NCI-H128 (cell line): ENCODE results near the gene UROS.

Experiments
- DNase-seq: peaks from one replicate; lab custom pipeline; 2025; ENCODE audit not compliant: unreplicated experiment; lab: John Stamatoyannopoulos, UW

The UROS gene

DNA sequence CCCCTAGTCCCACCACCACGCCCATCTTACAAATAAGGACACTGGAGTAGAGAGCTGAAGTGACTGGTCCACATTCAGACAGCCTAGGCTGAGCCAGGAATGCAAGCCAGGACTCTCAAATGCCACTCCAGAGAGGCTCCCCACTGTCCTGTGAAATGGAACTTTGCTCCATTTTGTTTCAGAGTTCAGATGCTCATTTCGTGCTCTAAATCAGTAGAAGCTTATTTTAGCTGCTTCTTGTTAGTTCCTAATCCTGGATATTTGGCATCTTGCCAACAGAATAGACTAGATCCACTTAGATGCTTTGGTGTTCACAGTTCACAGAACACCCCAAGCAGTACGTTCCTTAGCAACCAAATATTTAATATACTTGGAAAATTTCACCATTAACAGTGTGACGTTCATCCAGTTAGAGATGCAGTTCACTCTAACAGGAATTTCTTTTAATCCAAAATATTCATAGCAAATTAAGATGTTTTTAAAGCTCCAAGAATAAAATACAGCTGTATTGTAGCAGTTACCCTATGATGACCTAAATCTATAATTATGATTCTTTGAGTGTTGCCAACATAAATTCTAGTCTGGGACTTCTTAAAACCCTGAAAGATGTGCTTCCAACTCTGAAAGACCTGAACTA is 54.7 kb downstream of the UROS start:
- no peak for DNase-seq

DNA sequence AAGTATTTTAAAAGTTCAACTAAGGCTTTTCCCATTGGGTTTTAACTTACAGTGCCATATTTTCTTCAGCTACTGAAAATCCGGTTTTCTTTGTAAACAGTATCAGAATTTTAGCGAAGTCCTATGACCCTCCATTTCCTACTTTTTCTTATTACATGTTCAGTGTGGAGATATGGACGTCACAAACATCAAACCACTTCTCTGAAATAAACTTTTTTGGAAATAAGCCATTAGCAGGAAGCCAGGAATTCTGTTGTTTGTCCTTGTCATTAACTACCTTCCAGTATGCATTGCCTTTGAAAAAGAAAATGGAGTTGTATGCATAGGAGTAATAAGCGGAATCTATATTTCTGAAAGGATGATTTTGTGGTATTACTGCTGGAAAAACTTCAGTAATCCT is 56.5 kb downstream of the UROS start:
- DNase-seq, result no peak

DNA sequence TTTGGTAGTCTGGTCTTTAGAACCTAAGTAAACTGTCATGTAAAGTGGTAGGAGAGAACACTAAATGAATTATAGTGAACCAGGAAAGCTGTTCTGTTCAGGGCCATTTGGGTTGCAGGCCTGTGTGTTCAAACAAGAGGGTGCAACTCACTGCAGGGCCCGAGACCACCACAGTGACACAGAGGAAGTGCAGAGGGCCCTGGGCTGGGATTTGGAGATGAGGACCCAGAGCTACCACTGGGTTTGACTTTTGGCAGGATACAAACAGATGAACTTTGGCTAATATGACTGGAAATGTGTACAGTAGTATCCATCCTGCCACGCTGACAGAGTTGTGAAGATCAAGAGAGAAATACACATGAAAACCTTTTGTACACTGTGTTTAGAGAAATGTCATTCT is 57.2 kb downstream of the UROS start:
- DNase-seq, result no peak

DNA sequence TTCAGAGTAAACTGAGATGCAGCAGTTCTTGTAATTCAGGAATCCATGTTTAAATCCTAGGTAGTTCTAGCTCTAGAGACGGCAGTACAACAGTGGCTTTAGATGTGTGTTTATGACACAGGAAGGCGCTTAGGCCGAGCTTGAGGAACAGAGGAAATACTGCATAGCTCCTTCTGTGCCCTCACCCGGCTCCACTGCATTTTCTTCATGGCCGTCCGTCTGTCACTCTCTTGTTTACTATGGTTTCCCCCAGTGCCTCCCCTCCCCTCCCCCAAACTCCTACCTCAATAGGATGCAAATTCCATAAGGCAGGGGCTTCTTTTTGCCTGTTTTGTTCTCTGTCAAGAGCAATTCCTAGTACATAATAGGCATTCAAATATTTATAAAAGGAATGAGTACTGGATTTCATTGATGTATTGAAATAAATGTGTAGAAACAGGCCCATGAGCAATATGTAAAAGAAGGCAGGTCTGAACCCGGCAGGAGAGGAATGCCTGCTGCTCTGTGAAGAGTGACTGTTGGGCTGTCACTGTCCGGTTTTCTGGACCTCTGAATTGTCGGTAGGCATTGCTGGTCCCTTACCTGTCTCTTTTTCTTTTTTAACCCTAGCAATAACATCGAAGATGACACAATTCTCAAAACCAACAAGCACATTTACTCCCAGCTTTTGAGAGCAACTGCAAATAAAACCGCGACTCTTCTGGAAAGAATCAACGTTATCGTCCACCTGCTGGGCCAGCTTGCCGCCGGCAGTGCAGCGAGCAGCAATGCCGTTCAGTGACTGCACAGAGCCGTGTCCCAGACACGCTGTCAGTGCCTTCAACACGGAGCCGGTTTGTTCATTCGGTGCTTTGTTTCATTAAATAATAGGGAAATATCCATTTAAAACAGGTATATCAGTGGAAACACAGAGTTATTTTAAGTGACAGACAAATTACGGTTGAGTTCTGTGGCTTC is 60.1 kb downstream of the UROS start:
- no peak for DNase-seq

DNA sequence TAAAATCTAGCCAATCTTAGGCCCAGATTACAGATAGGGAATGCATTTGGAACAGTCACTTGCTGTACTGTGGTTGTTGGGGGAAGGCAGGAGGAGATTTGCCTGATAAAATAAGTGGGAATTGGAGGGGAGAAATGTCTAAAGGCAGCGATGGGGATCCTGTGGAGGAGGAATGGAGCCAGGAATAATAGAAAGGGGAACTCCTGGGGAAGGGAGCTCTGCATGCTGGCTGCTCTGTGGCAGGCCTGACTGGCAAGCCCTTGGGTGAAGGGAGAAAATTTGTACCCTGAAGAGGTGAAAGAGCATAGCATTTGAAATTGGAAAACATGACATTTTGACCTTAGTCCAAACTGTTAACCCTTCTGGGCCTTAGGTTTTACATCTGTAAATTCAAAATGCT is 61.1 kb downstream of the UROS start:
- DNase-seq, result no peak

DNA sequence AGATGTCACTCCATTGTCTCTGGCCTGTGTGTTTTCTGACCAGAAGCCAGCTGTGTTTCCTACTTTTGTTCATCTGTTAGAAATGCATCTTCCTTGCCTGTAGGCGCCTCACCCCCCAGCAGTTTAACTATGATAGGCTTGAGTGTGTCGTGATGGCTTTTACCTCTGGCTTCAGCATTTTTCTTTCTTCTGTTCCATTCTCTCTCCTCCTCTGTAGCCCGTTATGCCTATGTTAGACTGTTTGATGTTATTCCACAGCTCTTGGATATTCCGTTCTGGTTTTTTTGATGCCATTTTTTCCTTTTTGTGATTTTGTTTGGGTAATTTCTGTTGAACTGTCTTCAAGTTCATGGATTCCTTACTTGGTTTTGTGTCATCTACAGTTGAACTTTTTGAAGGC is 65.3 kb downstream of the UROS start:
- DNase-seq, result no peak

DNA sequence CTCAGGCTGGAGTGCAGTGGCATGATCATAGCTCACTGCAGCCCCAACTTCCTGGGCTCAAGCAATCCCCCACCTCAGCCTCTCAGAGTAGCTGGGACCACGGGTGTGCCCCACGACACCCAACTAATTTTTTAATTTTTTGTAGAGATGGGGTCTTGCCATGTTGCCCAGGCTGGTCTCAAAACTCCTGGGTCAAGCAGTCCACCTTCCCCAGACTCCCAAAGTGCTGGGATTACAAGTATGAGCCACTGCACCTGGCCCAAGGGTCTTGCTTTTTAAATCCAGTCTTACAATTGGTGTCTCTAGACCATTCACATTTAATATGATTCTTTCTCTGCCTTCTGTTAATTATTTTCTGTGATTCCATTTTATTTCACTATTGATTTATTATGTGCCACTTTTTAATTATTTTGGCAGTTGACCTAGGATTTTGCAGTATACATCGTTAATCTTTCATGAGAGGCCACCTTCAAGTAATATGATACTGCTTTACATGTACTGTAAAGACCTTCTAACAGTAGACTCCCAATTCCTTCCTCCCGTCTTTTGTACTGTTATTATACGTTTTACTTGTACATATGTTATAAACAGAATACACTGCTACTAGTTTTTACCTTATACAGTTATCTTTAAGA is 66.1 kb downstream of the UROS start:
- DNase-seq, result no peak

DNA sequence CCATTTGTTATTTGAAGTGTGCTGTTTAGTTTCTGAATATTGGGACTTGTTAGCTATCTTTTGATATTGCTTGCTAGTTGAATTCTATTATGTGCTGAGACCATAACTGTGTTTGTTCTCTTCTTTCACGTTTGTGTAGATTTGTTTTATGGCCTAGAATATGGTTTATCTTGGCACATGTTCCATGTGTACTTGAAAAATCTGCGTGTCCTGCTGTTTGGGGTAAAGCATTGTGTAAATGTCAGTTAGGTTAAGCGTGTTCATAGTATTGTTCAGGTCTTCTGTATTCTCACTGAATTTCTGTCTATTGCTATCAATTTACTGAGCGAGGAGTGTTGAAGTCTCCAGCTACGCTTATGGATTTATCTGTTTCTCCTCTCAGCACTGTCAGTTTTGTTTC is 66.9 kb downstream of the UROS start:
- no peak for DNase-seq

DNA sequence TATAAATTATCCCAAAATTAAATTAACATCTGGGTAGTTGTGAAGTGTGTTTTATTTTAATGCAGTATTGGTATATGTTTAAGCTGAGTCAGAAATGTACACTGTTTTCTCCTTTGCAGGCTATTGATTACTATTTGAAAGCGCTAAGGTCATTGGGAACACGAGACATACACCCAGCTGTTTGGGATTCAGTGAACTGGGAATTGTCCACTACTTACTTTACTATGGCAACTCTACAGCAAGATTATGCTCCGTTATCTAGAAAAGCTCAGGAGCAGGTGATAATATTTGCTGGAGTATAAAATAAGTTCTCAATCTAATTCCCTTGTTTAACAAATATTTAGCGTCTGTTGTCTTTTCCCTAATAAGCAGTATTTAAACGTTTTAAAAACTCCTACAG is 75.6 kb downstream of the UROS start:
- no peak for DNase-seq

DNA sequence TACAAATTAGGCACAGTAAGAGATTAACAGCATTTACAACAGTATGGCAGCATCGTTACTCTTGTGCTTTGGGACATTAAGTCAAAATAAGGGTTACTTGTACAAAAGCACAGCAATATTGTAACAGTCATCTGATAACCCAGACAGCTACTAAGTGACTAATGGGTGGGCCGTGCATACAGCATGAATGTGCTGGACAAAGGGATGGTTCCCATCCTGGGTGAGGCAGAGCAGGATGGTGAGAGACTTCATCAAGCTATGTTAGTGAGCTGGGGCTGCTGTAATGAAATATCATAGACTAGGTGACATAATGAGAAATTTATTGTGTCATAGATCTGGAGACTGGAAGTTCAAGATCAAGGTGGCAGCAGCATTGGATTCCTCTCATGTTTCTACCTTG is 78.1 kb downstream of the UROS start:
- DNase-seq, result no peak

DNA sequence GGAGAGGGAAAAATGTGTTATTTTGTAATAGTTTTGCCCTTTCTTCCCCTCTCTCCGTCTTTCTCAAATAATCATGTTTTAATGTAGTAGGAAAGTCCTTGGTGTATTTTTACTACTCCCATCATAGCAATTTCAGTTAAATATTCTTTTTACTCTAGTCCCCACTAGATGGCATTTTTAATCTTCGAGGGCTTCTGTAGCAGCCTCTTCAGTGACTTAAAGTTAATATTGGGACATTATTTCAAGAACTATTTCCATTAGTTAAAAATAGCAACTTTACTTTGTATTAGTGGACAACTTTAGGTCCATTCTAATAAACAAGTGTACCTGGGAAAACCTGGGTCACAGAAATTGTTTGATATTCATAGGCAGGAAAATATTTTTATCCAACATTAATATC is 80.6 kb downstream of the UROS start:
- DNase-seq, result no peak

DNA sequence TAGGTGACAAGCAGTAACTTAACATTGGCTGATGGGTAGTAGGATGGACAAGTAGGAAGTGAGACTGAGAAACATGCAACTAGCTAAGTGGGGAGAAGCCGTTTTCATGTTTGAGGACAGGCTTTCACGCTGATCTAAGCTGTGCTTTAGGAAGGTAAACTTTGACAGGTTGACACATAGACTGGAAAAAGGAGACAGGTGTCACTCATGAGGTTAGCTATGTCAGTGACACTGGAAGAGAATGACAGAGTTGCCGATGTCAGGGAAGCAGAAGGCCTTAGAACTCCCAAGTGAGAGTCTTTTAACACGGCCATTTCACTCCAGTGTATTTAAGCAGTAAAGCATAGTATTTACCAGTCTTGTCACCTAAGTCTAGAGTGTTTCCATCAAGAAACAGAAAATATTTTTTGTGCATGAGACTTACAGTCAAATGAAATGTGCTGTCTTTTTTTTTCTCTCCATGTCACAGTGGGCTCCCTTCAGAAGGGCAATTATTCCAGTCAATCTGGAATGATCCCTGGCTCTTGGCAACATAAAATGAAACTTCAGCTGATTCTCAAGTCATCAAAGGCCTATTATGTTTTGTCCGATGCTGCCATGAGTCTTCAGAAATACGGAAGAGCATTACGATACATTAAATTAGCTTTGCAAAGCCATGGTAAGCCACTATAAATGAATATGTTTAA is 82.9 kb downstream of the UROS start:
- no peak for DNase-seq
